Activated CD8-positive, alpha-beta memory T cell treated with anti-CD3 and anti-CD28 coated beads, Interleukin-2, amount 50 U/mL, for 1 hour (primary cell): Measurements from ENCODE around the gene MRTFA.
"Not testable (repeated sequence)": the region's sequence is repeated elsewhere in the genome, so short reads cannot be mapped to it uniquely, and the experiment has no call there.

ENCODE experiments used
- DNase-seq: peaks from one replicate; pipeline ENCODE4 v3.0.0-alpha.2; 2020; ENCODE audit errors: extremely low read depth

MRTFA gene

DNA sequence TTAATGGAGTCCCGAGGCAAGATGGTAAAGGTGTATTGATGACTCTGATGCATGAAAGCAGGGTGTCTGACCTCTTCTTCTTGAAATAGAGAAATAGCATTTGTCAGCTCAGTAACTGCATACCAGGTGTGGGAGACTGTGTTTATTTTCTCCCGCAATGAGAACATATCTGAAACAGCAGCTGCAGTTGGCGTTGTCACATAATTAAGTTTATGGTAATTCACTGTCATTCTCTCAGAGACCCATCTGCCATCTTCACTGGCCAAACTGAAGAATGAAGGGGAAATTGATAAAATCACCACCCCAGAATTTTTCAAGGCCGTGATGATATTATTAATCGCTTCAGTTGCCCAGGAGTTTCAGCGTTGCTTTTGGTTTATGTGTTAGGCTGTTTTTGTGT is 22.6 kb upstream of the MRTFA start:
- no peak for DNase-seq

DNA sequence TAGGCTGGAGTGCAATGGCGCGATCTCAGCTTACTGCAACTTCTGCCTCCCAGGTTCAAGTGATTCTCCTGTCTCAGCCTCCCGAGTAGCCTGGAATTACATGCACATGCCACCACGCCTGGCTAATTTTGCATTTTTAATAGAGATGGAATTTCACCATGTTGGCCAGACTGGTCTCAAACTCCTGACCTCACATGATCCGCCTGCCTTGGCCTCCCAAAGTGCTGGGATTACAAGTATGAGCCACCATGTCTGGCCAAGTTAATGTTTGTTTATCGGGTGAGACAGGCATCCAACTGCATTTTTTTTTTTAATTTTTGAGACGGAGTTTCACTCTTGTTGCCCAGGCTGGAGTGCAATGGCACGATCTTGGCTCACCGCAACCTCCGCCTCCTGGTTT is 20.1 kb upstream of the MRTFA start:
- not testable (repeated sequence) for DNase-seq

- DNase-seq = not testable (repeated sequence)
Measured at GRCh38 chr22:40655941-40656340, 19.4 kb upstream of the MRTFA start.

GRCh38 chr22:40654522-40655167 is 18.1 kb upstream of the MRTFA start:
- DNase-seq = no peak

DNA sequence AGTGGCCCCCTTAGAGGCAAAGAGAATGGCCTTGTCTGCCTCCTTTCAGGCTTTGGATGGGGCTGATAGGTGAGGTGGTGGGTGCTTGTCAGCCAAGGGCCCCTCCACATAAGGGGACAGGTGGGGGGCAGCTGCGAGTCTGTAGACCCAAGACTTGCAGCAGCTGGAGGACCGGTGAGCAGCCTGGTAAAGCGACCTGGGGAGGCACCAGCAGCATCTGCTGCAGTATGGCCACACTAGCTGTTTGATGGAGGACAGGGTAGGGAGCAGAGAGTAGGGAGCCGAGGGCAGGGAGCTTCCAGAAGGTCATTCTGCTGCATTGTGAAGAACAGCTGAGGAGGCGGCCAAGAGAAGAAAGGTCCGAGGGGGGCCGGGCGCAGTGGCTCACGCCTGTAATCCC is 16.8 kb upstream of the MRTFA start:
- DNase-seq = no peak

DNA sequence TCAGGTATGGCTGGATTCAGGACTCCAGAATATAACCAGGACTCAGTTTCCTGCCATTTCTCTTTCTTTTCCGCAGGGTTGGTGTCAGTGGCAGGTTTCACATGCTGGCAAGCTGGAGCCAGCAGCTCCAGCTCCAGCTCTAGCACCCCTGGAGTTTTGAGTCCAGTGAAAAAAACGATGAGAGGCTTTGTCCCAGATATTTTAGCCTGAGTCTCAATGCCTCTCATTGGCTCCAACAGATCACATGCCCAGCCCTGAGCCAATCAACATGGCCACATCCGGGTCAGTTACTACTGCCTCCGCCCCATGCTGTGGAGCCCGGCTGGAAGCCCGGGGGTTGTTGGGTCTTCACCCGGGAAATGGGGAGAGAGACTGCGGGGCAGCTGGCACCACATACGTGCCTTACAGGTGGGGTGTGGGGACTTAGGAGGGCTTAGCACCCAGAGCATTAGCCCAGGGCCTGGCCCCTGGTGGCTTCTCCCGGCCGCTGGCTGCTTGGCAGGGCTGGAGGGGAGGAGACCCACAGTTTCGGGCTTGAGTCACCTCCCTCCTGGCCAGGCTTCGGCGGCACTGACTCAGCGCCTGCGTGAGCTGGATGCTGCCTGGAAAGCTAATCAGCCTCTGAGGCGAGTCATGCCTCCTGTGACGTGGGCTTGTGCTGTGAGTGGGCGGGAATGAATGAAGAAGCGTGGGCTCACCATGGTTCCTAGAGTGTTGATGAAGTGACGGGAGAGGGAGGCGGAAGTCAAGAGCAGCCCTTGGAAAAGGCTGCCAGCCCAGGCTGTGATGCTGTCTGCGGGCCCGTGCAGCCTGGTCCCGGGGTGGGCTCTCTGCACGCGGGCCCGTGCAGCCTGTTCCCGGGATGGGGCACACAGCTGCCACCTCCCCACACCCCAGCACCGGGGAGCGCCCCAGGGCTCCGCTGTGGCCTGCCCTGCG is 15.3 kb upstream of the MRTFA start:
- no peak for DNase-seq

GRCh38 chr22:40651057-40651456 is 14.5 kb upstream of the MRTFA start:
- DNase-seq = no peak

GRCh38 chr22:40648386-40648785 is 11.9 kb upstream of the MRTFA start:
- DNase-seq = no peak

- no peak for DNase-seq
Measured at GRCh38 chr22:40645579-40646197, 9.2 kb upstream of the MRTFA start.

DNA sequence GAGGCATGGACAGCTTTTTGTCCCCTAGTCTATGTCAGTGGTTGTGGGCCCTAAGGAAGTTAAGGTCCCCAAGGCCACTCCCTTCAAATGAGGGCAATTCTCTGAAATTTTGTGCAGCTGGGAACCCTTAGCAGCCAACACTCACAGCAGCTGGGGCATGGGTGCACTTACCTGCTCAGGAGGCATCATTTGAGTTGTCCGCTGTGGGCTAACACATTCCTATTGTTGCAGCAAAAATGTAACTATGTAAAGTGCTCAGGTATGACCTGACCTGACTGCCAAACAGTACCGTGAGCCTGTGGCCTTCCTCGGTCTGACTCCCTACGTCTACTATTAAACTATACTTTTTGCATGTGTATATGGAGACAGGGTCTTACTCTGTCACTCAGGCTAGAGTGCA is 5.8 kb upstream of the MRTFA start:
- DNase-seq = no peak

GRCh38 chr22:40641269-40641668 is 4.8 kb upstream of the MRTFA start:
- no peak for DNase-seq

GRCh38 chr22:40638261-40638660 is 1.7 kb upstream of the MRTFA start:
- DNase-seq = no peak

- DNase-seq = no peak
Measured at GRCh38 chr22:40637183-40638150, 948 bp upstream of the MRTFA start.

DNA sequence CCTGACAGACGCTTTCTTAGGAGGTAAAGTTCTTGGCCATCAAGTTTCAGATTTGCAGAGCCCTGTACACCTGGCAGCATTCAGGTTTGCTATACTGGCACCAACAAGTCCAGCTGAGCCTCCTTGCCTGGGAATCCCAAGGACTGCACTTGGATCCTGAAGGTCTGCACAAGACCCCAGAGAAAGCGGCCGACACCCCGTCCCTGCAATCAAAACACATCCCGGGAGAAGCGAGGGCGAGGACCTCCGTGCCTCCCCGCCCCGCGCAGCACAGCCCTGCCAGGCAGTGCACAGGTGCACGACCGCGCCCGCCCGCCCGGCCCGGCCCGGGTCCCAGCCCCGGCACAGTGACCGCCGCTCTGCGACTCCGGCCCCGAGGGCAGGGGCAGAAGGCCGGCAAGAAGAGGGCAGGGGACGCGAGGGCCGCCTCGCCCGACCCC is 559 bp downstream of the MRTFA start:
- no peak for DNase-seq

DNA sequence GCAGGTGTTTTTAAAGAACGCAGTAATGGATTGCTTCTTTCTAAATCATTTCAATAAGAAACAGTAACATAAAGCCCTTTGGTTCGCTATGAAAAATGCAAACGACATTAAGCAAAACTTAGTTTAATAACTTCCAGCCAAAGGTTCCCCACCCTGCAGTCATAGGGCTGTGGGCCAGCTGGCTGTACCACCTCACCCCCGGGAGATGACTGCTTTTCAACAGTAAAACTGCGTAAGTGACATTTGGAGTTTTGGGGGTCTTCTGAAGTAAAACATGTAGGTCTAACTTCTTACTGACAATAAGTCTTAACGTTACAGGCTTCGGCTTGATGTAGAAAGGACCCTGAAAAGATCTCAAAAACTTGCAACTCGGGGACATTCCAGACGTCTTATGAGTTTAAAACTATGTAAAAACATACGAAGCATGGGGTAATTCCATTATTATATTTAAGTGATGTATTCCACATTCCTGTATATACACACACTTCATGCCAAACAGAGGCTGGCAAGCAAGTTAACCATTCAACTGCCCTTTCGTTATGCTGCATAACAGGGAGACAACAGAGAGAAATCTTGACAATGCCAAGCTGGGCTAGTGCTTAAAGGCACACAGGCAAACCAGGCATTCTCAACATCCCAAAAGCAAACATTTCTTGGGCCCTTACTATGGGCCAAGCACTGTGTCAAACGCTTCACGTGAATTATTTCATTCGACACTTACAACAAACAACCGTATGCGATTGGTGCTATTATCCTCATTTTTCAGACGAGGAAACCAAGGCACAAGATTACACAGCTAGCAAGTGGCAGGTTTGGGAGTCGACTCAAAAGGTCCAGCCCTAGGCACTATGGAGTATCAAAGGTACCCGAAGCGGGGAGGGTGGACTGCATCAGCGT is 1.2 kb downstream of the MRTFA start:
- no peak for DNase-seq

DNA sequence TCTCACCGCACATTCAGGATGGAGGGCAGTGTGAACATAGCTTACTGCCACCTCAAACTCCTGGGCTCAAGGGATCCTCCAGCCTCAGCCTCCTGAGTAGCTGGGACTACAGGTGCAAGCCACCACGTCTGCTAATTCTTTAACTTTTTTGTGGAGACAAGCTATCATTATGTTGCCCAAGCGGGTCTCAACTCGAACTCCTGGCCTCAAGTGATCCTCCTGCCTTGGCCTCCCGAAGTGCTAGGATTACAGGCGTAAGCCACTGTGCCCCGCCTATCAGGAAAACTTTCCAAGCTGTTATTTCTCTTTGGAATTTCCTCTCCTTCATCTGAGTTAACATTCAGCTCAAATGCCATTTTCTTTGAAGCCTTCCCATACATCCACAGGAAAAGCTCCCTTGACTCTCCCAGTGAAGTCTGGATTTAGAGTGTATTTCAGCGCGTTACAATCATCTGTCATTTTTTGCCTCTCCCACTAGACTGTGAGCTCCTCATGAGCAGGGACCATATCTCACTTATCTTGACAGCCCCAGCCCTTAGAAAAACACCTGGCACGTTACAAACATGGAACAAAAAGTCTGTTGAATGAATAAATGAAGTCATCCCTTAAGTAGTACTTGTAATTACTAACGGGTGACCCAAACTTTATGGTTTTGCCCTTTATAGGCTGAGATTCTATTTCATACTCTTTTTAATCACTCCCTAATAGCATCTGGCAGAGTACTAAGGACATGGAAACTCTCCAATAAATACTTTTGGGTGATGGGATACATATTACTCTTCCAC is 2.2 kb downstream of the MRTFA start:
- no peak for DNase-seq

- DNase-seq = no peak
Measured at GRCh38 chr22:40633036-40633435, 3.5 kb downstream of the MRTFA start.

DNA sequence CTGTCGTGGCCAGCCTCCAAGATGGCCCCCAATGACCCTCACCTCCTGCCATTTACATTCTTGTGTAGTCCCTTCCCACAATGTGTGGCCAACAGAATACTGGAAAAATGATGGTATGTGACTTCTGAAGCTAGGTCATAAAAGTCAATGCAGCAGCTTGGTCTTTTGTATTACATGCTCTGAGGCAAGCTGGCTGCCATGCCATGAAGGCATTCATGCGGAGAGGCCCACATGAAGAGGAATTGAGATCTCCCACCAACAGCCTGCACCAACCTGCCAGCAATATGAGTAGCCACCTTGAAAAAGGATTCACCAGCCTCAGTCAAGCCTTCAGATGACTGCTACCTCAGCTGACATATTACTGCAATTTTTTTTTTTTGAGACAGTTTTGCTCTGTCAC is 4.6 kb downstream of the MRTFA start:
- DNase-seq = no peak

DNA sequence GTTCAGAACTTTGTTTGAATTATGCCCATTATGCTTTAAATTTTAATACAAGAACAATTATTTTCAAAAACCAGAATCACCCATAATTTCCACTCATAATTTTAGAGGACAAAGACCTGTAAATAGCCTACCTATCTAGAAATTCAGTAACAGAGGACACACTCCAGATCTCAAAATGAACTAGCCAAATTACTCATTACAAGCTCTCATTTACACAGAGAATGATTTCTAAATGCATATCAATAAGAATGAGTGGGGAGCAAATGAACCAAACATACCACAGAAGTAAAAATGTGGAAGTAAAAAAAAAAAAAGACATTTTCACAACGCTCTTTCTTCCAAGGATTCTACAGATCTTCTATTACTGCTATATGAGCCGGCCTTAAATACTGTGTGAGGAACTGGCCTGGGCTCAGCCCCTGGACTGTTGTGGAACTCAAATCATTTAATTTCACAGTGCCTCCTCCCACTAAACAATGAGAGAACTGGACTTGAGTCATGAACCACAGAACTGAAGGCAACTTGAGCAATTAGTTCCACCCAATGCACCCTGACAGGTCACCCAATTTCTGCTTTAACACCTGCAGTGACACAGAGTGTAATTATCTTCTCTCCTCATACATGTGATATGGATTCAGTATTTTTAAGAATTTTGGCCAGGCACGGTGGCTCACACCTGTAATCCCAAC is 8.0 kb downstream of the MRTFA start:
- no peak for DNase-seq
